GM18498 (cell line): Measurements from ENCODE around the gene LITAFD.
"Not testable (repeated sequence)": the region's sequence is repeated elsewhere in the genome, so short reads cannot be mapped to it uniquely, and the experiment has no call there.

Experiments used
- ATAC-seq: cut with Tn5 transposase; IDR thresholded peaks from one replicate; pipeline ENCODE4 v1.9.1; 2021; ENCODE audit warnings: mild to moderate bottlenecking, moderate library complexity; ENCODE audit not compliant: unreplicated experiment

The LITAFD gene

DNA sequence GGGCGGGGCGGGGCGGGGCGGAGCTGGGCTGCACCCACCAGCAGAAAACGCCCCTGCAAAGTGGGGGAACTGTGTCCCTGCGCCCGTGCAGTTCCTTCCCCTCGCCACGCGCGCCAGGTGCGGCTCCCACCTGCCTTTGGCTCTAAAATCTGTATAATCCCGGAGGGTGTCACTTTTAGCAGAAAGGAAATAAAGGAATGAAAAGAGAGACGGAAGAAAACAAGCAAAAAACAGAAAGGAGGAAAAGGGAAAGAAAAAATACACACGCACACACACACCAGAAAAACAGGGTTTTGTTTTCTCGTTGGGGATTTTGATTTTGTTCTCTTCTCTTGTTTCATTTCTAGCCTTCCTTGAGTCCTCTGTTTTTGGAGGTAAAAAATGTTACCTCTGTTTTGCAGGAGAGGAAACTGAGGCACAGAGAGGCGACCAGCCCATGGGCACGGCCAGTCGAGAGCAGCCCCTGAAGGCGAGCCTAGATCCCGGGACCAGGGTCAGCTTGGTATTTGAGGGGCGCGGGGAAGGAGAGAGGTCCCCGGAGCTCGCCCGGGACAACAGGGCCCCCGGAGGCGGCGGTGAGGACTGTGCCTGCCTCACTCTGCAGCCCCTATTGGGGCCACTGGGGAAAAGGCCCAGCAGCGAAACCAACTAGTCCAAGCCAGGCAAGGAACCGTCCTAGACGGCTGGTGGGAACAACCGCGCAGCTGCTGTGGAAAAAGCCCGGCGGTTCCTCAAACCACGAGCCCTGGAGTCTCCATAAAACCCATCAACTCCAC, 12.8 kb upstream of the LITAFD start:
- ATAC-seq = no peak

DNA sequence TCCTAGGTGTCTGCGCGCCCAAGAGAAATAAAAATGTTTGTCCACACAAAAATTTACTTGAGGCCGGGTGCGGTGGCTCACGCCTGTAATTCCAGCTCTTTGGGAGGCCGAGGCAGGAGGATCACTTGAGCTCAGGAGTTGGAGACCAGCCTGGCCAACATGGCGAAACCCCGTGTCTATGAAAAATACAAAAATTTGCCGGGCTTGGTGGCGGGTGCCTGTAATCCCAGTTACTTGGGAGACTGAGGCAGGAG, 12.2 kb upstream of the LITAFD start:
- not testable (repeated sequence) for ATAC-seq

DNA sequence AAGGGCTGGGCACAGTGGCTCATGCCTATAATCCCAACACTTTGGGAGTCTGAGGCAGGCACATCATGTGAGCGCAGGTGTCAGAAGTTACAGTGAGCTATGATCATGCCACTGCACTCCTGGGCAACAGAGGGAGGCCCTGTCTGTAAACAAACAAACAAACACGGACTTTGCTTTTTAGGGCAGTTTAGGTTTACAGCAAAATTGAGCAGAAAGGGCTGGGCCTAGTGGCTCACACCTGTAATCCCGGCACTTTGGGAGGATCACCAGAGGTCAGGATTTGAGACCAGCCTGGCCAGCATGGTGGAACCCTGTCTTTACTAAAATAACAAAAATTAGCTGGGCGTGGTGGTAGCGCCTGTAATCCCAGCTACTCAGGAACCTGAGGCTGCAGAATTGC, 10.1 kb upstream of the LITAFD start:
- ATAC-seq = no peak

DNA sequence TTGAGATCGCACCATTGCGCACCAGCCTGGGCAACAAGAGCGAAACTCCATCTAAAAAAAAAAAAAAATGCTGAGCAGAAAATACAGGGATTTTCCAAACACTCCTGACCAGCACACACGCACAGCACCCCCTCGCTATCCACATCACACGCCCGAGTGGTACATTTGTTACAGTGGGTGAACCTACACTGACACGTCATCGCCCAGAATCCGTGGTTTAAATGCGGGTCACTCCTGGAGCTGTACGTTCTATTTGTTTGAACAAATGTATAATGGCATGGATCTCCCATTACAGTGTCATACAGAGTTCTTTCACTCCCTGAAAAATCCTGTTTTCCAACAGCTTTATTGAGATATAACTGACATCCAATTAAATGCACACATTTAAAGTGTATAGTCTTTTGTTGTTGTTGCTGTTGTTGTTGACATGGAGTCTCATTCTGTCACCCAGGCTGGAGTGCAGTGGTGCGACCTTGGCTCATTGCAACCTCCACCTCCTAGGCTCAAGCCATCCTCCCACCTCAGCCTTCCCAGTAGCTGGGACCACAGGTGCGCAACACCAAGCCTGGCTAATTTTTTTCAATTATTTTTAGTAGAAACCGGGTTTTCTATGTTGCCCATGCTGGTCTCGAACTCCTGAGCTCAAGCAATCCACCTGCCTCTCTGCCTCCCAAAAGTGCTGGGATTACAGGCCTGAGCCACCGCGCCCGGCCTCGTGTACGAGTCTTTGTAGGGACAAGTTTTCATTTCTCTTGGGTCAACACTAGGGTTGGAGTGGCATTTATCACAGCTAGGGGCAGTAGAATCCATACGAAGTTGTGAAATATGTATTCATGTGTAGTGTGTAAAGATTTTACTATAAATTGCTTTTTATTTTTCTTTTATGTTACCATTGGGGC, 8.9 kb upstream of the LITAFD start:
- no peak for ATAC-seq

DNA sequence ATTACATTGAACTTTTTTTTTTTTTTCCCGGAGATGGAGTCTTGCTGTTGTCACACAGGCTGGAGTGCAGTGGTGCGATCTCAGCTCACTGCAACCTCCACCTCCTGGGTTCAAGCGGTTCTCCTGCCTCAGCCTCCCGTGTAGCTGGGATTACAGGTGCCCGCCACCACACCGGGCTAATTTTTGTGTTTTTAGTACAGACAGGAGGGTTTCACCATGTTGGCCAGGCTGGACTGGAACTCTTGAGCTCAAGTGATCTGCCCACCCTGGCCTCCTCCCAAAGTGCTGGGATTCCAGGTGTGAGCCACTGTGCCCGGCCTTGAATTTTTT, 8.3 kb upstream of the LITAFD start:
- not testable (repeated sequence) for ATAC-seq

DNA sequence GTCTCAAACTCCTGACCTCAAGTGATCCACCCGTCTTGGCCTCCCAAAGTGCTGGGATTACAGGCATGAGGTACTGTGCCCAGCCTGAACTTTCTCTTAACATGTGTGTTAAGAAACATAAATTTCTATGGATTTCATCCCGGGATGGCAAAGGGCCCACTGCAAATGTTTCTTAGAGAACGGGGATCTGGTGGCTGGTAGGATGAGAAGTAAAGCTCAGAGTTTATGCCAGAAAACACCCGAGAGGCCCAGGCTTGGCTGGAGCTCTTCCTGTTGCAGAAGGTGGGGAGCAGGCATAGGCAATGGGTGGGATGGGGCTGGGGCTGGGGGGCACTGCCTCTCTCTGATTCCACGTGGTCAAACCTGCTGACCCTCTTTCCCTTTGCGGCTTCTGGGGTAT, 7.8 kb upstream of the LITAFD start:
- no peak for ATAC-seq

DNA sequence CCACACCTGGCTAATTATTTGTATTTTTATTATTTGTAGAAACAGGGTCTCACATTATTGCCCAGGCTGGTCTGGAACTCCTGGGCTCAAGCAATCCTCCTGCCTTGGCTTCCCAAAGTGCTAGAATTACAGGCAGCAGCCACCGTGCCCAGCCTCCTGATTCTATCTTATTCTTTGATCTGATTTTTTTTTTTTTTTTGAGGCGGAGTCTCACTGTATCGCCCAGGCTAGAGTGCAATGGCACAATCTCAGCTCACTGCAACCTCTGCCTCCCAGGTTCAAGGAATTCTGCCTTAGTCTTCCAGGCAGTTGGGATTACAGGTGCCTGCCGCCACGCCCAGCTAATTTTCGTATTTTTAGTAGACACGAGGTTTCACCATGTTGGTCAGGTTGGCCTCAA, 6.8 kb upstream of the LITAFD start:
- not testable (repeated sequence) for ATAC-seq

DNA sequence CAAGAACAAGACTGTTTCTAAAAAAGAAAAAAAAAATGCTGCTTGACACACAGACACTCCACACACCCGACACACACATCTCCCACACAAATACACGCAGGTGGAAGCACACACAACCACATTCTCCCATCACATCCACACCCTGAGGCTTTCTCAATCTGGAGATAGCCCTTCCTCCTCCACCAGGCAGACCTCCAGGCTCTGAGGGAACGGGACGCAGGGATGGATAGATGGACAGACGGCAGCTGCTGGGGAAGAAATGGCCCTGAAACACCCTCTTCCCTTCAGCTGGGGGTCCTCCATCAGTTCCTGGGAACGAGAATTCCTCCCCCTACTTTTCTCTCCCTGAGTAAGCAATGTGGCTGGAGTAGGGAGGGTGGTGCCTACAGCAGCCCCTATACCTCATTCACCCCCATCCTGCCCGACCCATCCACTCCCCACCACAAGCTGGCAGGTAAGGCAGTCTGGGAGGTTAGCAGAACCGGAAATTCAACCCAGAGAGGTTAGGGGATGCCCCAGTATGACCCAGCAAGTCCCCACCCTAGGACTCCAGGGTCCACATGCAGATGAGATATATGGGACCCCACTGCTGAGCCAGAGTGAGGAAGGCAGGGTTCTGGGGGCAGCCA, 4.1 kb upstream of the LITAFD start:
- ATAC-seq = no peak

DNA sequence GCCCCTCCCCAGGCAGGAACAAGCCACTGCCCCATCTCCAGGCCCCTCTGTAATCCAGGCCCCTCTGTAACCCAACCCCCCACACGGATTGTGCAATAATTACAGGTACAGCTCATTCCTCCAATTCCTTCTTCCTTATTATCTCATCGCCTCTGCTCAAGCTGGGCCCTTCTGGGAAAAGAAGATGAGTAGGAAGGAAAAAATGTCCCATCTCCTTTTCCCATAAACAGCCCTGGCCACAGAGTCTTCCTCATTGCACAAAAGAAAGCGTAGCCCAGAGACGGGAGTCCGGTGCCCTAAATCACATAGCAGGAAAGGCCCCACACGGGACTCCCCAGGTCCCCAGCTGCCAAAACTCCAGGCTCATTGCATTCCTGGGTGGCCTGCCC, 3.6 kb upstream of the LITAFD start:
- no peak for ATAC-seq

DNA sequence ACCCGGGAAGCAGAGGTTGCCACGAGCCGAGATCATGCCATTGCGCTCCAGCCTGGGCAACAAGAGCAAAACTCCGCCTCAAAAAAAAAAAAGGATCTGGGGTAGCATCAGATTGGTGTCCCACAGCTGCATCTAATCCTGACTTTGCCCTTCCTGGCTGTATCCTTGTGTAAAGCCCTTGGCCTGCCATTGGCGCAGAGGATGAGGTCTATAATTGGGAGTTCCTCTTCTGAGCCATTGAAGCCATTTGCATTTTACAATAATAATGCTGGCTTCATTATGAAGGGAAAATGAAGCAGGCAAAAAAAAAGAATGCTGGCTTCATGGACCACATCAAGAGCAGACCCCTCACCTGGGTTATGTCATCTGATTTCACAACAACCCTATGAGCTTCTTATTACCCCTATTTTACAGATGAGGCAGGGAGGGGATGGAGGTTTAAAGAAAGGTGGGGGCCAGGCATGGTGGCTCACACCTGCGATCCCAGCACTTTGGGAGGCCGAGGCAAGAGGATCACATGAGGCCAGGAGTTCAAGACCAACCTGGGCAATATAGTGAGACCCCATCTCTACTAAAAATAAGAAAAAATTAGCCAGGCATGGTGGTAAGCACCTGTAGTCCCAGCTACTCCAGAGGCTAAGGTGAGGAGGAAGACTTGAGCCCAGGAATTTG, 1.2 kb upstream of the LITAFD start:
- ATAC-seq = no peak

DNA sequence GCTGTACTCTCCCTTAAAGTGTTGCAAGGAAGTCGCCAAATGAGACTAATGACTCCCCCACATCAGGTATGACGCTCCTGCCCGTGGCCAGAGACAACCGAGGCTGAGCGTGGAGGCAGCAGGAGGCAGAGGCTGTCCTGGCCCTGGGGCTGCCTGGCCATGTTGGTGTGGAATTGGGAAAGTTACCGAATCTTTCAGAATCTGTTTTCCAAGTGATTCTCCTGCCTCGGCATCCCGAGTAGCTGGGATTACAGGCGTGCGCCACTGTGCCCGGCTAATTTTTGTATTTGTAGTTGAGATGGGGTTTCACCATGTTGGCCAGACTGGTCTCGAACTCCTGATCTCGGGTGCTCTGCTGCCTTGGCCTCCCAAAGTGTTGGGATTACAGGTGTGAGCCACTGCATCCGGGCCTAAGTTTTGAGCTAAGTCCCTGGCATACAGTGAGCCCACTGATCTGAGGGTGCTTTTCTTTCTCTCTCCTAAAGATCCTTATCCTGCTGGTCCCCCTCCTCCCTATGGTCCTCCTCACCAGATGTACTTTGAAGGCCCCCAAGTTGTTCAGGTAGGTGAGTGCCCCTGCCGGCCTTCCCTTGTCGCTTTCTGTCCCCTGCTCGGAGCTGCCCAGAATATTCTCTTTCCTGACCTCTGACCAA, 700 bp downstream of the LITAFD start:
- no peak for ATAC-seq

DNA sequence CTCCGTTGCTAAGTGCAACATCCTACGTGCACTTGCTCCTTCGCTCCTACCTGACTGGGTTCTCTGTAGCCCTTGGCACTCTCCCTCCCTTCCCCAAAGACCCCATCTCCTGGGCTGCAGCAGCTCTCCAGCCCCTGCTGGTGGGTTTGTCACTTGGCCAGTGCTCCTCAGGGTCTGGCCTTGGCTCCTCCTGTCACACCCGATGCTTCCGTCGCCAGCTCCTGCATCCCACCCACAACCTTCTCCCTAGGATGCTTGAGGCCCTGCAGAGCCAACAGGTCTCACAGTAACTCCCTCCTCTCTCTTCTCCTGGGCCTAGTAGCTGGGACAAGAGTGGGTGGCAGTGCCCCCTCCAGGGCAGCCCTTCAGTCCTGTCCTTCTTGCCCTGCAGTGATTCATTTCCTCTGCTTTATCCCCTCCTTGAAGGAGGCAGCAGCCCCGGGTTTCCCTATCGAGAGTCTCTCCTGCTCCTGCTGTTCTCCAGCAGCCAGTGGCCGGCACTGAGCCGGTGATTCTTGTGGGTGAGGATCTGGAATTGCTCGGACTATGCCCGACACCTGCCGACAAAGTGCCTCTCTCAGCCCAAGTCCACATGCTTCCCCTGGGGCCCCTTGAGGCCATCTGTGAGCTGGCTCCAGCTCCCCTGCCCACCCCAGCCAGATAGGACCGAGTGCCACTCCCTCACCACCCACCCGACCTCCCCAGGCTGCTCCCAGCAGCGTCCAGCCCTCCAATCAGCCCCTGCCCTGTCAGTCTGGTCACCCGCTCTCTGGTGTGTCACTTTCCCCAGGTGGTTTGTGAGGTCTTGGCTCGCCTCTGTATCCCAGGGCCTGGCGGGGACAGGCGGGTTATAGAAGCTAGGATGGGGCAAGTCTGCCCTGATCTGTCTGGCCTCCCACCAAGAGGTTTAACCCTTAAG, 3.8 kb downstream of the LITAFD start:
- no peak for ATAC-seq

DNA sequence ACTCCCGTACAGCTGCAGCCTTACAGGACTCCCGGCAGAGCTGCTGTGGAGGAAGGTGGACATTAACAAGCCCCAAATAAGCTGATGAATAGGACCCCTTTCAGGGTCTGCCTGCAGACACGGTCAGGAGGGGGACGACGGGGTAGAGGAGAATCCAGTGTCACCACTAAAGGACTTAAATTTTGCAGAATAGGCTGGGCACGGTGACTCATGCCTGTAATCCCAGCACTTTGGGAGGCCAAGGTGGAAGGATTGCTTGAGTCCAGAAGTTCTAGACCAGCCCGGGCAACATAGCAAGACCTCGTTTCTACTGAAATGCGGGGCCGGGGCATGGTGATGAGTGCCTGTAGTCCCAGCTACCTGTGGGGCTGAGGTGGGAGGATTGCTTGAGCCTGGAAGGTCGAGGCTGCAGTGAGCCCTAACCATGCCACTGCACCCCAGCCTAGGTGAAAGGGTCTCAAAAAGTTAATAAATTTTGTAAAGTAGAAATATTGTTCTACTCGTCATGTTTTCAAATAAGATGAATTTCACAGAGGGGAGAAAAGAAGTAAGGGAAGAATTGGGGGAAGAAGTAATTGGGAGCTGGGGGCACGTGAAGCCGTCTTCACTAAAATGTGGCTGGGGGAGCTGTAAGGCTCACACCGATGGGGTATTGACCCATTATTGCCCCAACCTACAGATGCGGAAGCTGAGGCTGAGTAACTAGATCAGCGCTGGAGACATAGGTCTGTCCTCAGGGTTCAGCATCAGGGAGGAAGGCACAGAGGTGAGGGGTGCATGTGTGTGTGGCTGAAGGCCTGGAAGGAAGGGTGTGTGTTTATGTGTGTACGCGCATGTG, 4.7 kb downstream of the LITAFD start:
- no peak for ATAC-seq

DNA sequence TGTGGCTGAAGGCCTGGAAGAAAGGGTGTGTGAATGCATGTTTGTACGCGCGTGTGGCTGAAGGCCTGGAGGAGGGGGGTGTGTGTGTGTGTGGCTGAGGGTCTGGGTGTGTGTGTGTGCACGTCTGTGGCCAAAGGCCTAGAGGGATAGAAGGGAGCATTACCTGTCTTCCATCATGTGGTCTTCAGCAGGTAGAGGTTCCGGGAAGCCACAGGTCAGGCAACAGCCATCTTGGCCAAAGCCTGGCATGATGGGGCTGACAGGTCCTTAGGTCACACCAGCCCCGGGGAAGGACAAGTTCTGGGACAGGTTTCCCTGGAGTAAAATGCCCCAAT, 5.2 kb downstream of the LITAFD start:
- ATAC-seq = no peak

DNA sequence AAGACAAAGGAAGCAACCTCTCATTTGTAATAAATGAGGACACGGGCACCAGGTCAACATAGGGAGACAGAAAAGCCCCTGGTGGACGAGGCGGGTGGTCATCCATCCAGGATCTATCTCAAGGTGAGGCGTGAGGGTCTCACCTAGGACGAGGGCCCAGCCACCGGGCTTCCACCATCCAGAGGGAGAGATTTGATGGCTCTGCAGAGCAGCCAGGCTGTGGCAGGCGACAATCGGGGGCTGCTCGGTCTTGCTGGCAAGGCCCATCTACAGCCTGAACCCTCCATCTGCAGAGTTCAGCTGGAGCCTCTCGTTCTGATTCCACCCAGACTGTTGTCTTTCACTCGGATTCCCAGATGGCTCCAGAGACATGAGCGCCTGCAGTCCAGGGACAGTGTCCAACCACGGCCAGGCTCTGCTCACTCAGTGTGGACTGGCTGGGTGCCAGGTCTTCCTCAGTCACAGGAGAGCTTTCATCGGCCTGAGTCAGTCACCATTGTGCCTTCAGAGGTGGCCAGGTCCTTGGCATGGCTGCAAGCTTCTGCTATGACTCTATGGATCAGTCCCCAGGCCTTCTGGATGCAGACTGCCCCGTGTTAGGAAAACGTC, 5.9 kb downstream of the LITAFD start:
- ATAC-seq = no peak

DNA sequence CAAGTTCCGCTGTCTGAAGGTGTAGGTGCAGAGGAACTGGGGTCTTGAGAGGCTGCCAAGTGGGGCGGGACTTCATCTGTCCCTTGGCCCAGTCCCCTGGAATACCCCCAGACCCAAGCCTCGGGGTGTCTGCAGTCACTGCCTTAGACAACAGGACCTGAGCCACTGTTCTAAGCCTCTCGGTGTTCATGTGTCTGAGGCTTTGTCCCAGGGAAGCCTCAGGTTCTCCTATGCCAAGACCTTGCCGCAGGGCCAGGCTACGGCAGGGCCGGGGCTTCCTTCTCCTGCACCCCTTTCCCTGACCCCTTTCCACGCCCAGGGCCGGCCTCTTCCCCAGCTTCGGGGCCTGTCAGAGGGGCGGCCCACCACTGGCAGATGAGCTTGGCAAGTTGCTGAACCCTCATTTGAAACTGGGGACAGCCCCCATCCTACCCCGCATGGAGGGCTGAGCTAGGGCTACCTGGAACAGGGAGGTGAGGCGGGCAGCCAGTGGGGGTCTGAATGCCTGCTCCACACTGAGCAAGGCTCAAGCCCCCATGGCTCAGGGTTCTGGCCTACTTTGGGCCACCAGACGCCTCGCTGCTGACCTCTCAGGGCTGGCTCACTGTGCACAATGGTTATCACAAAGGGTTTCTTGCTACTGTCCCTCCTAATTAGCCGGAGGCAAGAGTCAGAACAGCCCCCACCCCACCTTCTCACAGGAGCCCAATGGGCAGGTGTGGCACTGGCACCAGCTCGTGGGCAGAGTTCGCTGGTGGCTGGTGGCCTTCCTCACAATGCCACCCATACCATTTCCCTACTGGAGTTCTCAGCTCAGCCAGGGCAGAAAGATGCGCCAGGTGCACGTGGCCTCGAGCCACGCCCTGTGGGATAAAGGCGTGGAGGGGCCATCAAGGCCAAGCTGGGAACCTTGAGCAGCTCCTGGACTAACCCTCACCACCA, 7.1 kb downstream of the LITAFD start:
- ATAC-seq = no peak

DNA sequence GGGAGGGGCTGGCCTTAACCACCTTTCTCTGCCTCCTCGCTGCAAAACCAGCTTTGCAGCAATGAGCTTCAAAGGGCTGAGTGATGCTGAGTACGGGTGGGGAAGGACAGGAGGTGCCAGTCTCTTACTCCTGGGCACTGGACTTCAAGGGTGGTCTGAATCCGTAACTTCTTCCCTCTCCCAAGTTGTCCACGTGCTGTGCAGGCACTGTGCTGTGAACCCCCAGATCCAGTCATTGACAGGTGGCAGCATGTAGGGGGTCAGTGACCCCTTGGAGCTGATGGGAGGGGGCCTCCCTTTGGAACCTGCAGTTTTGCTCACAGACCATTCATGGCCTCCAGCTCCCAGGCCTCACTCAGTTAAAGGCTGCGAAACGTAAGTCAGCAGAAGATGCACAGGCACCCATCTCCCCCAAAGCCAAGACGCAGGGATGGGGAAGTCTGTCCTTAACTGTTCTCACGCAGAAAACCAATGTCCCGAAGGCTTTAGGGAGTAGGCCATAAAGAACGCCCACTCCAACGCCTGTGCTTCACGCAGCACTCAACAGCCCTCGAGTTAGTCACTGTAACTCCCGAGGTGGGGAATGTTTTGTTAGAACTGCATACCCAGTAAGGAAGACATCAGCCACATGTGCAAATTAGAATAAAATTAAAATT, 7.9 kb downstream of the LITAFD start:
- ATAC-seq = no peak
